NCI-H1092 treated with DMSO at 0.1 percent for 48 hours (cell line): ENCODE data around the gene DCHS2.

Source experiments
- DNase-seq: peaks from one replicate; lab custom pipeline; 2025; lab: John Stamatoyannopoulos, UW

The DCHS2 gene

DNA sequence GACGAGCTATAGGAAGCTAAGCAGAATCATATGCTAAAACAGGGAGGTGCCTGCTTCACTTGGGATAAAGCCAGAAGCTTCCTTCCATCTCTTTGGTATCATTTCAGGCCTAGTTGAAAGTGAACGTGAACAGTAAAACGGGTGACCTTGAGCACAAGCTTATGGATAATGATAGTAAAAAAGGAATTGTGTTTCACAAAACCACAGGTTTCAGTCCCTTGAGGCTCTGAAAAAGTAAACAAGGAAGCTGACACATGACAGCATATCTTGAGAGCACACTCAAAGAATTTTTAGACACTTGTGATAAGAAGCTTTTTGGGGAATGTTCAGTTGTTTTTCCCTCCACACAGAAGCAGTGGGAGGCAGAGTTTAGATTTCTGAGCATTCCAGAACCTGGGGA, 286.1 kb downstream of the DCHS2 start:
- DNase-seq: no peak

DNA sequence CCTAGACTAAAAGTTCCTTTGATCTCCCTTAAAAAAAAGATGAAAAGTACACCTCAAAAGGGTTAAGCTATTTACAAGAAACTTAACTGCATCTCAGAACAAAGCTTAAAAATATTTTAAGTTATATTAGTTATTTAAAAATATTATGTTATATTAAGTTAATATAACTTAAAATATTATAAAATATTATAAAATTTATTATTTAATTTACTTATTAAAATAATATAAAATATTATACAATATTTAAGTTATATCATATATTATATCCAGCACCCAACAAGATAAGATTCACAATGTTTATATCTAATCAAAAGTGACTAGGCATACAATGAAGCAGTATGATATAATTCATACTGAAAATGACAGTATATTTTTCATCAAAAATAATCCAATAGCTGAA, 296.9 kb downstream of the DCHS2 start:
- DNase-seq: no peak

GRCh38 chr4:154192585-154192984, 299.0 kb downstream of the DCHS2 start:
- DNase-seq: no peak

- DNase-seq: no peak
Observed at GRCh38 chr4:154189346-154189745, 302.3 kb downstream of the DCHS2 start.

- DNase-seq: no peak
Observed at GRCh38 chr4:154186888-154187287, 304.7 kb downstream of the DCHS2 start.

GRCh38 chr4:154186035-154186434, 305.6 kb downstream of the DCHS2 start:
- DNase-seq: no peak

DNA sequence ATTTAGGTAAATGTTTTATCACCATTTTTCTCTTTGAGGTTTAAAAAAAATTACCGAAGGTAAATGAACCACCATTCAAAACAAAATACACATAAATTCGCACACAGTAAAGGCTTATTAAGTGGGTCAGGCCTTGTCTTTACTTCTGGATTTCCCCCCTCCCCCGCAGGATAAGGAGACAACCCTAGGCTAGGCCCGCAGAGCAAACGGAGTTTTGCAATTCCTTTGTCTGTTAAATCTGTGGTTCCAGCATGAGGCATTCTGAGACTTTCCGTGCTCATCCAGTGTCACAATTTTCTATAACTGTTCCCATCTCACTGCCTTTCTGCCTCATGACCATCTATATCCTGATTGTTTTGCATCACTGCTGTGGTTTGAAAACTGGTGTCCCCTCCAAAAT, 307.4 kb downstream of the DCHS2 start:
- DNase-seq: no peak

- DNase-seq: no peak
Observed at GRCh38 chr4:154183264-154183663, 308.3 kb downstream of the DCHS2 start.
